HEK293 (cell line): Measurements from ENCODE around the gene PSMB9.
A peak's percentile ranks its signal among the peaks of the same experiment; 100 is the strongest.

Source experiments
- GLIS2 ChIP-seq: fragments of 450-650 bp; formaldehyde crosslinking; IDR thresholded peaks from 2 replicates; pipeline ENCODE4 v1.5.1; 2016; ENCODE audit warnings: missing biosample characterization, missing genetic modification characterization
- KLF10 ChIP-seq: fragments of 450-650 bp; IDR thresholded peaks from 2 replicates; pipeline ENCODE4 v1.5.1; 2018; ENCODE audit warnings: missing biosample characterization, mild to moderate bottlenecking, missing genetic modification characterization
- MEIS1 ChIP-seq: sonication (generic); formaldehyde crosslinking; IDR thresholded peaks from 2 replicates; pipeline ENCODE4 v1.8.1; 2022; ENCODE audit warnings: missing genetic modification reagents, mild to moderate bottlenecking, borderline replicate concordance
- PRDM1 ChIP-seq: fragments of 450-650 bp; formaldehyde crosslinking; IDR thresholded peaks from 2 replicates; pipeline ENCODE4; 2016; ENCODE audit warnings: missing biosample characterization, missing genetic modification characterization
- YY1 ChIP-seq: fragments of 450-650 bp; formaldehyde crosslinking; IDR thresholded peaks from 2 replicates; pipeline ENCODE4 v1.5.1; 2018; ENCODE audit warnings: missing biosample characterization, missing genetic modification characterization
- ZBTB20 ChIP-seq: fragments of 450-650 bp; formaldehyde crosslinking; IDR thresholded peaks from 2 replicates; pipeline ENCODE4 v1.5.1; 2016; ENCODE audit warnings: missing biosample characterization, missing genetic modification characterization
- ZBTB21 ChIP-seq: fragments of 450-650 bp; formaldehyde crosslinking; IDR thresholded peaks from 2 replicates; pipeline ENCODE4 v1.5.1; 2017; ENCODE audit warnings: missing biosample characterization, missing genetic modification characterization
- ZFP37 ChIP-seq: fragments of 450-650 bp; formaldehyde crosslinking; IDR thresholded peaks from 2 replicates; pipeline ENCODE4 v1.5.1; 2016; ENCODE audit warnings: missing biosample characterization, missing genetic modification characterization
- ZFP69B ChIP-seq: fragments of 450-650 bp; formaldehyde crosslinking; IDR thresholded peaks from 2 replicates; pipeline ENCODE4 v1.5.1; 2016; ENCODE audit warnings: missing biosample characterization, missing genetic modification characterization
- ZNF121 ChIP-seq: fragments of 450-650 bp; formaldehyde crosslinking; IDR thresholded peaks from 2 replicates; pipeline ENCODE4 v1.5.1; 2016; ENCODE audit warnings: missing biosample characterization, missing genetic modification characterization
- ZNF132 ChIP-seq: fragments of 450-650 bp; formaldehyde crosslinking; IDR thresholded peaks from 2 replicates; pipeline ENCODE4 v1.5.1; 2017; ENCODE audit warnings: missing biosample characterization, missing genetic modification characterization, borderline replicate concordance
- ZNF146 ChIP-seq: fragments of 450-650 bp; formaldehyde crosslinking; IDR thresholded peaks from 2 replicates; pipeline ENCODE4 v1.5.1; 2016; ENCODE audit warnings: missing biosample characterization, missing genetic modification characterization
- ZNF157 ChIP-seq: fragments of 450-650 bp; formaldehyde crosslinking; IDR thresholded peaks from 2 replicates; pipeline ENCODE4 v1.5.1; 2016; ENCODE audit warnings: missing biosample characterization, missing genetic modification characterization
- ZNF175 ChIP-seq: fragments of 450-650 bp; formaldehyde crosslinking; IDR thresholded peaks from 2 replicates; pipeline ENCODE4 v1.5.1; 2016; ENCODE audit warnings: missing biosample characterization, missing genetic modification characterization
- ZNF211 ChIP-seq: fragments of 450-650 bp; formaldehyde crosslinking; IDR thresholded peaks from 2 replicates; pipeline ENCODE4 v1.5.1; 2016; ENCODE audit warnings: low read depth, missing biosample characterization, missing genetic modification characterization
- ZNF248 ChIP-seq: fragments of 450-650 bp; formaldehyde crosslinking; IDR thresholded peaks from 2 replicates; pipeline ENCODE4 v1.5.1; 2017; ENCODE audit warnings: missing biosample characterization, missing genetic modification characterization
- ZNF280C ChIP-seq: fragments of 450-650 bp; formaldehyde crosslinking; IDR thresholded peaks from 2 replicates; pipeline ENCODE4 v1.5.1; 2016; ENCODE audit warnings: missing biosample characterization, missing genetic modification characterization
- ZNF302 ChIP-seq: fragments of 450-650 bp; formaldehyde crosslinking; IDR thresholded peaks from 2 replicates; pipeline ENCODE4 v1.5.1; 2016; ENCODE audit warnings: missing biosample characterization, missing genetic modification characterization, low read depth
- ZNF362 ChIP-seq: fragments of 450-650 bp; formaldehyde crosslinking; IDR thresholded peaks from 2 replicates; pipeline ENCODE4 v1.5.1; 2016; ENCODE audit warnings: missing biosample characterization, missing genetic modification characterization
- ZNF366 ChIP-seq: fragments of 450-650 bp; formaldehyde crosslinking; conservative IDR thresholded peaks from 2 replicates; pipeline ENCODE4 v1.5.1; 2016; ENCODE audit warnings: missing biosample characterization, missing genetic modification characterization
- ZNF48 ChIP-seq: fragments of 450-650 bp; formaldehyde crosslinking; IDR thresholded peaks from 2 replicates; pipeline ENCODE4 v1.5.1; 2016; ENCODE audit warnings: missing biosample characterization, missing genetic modification characterization
- ZNF514 ChIP-seq: fragments of 450-650 bp; formaldehyde crosslinking; IDR thresholded peaks from 2 replicates; pipeline ENCODE4 v1.5.1; 2016; ENCODE audit warnings: missing biosample characterization, missing genetic modification characterization
- ZNF571 ChIP-seq: fragments of 450-650 bp; formaldehyde crosslinking; IDR thresholded peaks from 2 replicates; pipeline ENCODE4 v1.5.0; 2017; ENCODE audit warnings: missing biosample characterization, missing genetic modification characterization
- ZNF830 ChIP-seq: fragments of 450-650 bp; IDR thresholded peaks from 2 replicates; pipeline ENCODE4 v1.5.0; 2018; ENCODE audit warnings: missing biosample characterization, missing genetic modification characterization, low read depth, mild to moderate bottlenecking, moderate library complexity
- ZNF837 ChIP-seq: fragments of 450-650 bp; formaldehyde crosslinking; IDR thresholded peaks from 2 replicates; pipeline ENCODE4 v1.5.1; 2016; ENCODE audit warnings: missing biosample characterization, missing genetic modification characterization
- ZNF843 ChIP-seq: fragments of 450-650 bp; formaldehyde crosslinking; IDR thresholded peaks from 2 replicates; pipeline ENCODE4 v1.5.1; 2016; ENCODE audit warnings: missing biosample characterization, missing genetic modification characterization
- TF ChIP-seq, protein P1 (sequence below): fragments of 450-650 bp; formaldehyde crosslinking; IDR thresholded peaks from 2 replicates; pipeline ENCODE4 v1.5.1; 2017; ENCODE audit warnings: missing biosample characterization, missing genetic modification characterization
- TF ChIP-seq, protein P2 (sequence below): fragments of 450-650 bp; formaldehyde crosslinking; IDR thresholded peaks from 2 replicates; pipeline ENCODE4 v1.5.1; 2017; ENCODE audit warnings: missing biosample characterization, missing genetic modification characterization
- TF ChIP-seq, protein P3 (sequence below): fragments of 450-650 bp; formaldehyde crosslinking; IDR thresholded peaks from 2 replicates; pipeline ENCODE4 v1.5.1; 2017; ENCODE audit warnings: missing biosample characterization, missing genetic modification characterization

The PSMB9 gene

GRCh38 chr6:32894085-32895005 is 40.4 kb downstream of the PSMB9 start (continued):
- no peak for TF ChIP-seq ZNF362 (tag by site-specific recombination)
- TF ChIP-seq ZNF830 = no peak
- no peak for TF ChIP-seq ZNF157 (tag by site-specific recombination)
- no peak for TF ChIP-seq ZNF280C (tag by site-specific recombination)
- TF ChIP-seq ZNF48 = no peak
- TF ChIP-seq MEIS1 = no peak
- no peak for TF ChIP-seq ZNF146 (tag by site-specific recombination)
- no peak for TF ChIP-seq ZNF302
- TF ChIP-seq, protein P1, sequence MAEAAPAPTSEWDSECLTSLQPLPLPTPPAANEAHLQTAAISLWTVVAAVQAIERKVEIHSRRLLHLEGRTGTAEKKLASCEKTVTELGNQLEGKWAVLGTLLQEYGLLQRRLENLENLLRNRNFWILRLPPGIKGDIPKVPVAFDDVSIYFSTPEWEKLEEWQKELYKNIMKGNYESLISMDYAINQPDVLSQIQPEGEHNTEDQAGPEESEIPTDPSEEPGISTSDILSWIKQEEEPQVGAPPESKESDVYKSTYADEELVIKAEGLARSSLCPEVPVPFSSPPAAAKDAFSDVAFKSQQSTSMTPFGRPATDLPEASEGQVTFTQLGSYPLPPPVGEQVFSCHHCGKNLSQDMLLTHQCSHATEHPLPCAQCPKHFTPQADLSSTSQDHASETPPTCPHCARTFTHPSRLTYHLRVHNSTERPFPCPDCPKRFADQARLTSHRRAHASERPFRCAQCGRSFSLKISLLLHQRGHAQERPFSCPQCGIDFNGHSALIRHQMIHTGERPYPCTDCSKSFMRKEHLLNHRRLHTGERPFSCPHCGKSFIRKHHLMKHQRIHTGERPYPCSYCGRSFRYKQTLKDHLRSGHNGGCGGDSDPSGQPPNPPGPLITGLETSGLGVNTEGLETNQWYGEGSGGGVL (tag by site-specific recombination) = peak; percentile 99
- TF ChIP-seq ZNF132 (tag by site-specific recombination) = no peak
- peak; percentile 99 for TF ChIP-seq GLIS2 (tag by site-specific recombination)
- peak; percentile 57 for TF ChIP-seq YY1 (tag by site-specific recombination)
- TF ChIP-seq, protein P2, sequence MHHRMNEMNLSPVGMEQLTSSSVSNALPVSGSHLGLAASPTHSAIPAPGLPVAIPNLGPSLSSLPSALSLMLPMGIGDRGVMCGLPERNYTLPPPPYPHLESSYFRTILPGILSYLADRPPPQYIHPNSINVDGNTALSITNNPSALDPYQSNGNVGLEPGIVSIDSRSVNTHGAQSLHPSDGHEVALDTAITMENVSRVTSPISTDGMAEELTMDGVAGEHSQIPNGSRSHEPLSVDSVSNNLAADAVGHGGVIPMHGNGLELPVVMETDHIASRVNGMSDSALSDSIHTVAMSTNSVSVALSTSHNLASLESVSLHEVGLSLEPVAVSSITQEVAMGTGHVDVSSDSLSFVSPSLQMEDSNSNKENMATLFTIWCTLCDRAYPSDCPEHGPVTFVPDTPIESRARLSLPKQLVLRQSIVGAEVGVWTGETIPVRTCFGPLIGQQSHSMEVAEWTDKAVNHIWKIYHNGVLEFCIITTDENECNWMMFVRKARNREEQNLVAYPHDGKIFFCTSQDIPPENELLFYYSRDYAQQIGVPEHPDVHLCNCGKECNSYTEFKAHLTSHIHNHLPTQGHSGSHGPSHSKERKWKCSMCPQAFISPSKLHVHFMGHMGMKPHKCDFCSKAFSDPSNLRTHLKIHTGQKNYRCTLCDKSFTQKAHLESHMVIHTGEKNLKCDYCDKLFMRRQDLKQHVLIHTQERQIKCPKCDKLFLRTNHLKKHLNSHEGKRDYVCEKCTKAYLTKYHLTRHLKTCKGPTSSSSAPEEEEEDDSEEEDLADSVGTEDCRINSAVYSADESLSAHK (tag by site-specific recombination) = no peak
- TF ChIP-seq ZNF837 = no peak
- peak; percentile 52 for TF ChIP-seq ZNF366 (tag by site-specific recombination)
- TF ChIP-seq ZNF571 (tag by site-specific recombination) = no peak
- peak; percentile 28; the same call in 1 of the 2 replicates for TF ChIP-seq KLF10 (tag by site-specific recombination)
- TF ChIP-seq ZBTB21 = no peak
- peak; percentile 33; the same call in 1 of the 2 replicates for TF ChIP-seq ZFP69B
- no peak for TF ChIP-seq ZNF211 (tag by site-specific recombination)
- peak; percentile 99 for TF ChIP-seq ZBTB20 (tag by site-specific recombination)
- no peak for TF ChIP-seq ZNF514
- TF ChIP-seq ZFP37 = peak; percentile 71; the same call in 1 of the 2 replicates
- TF ChIP-seq ZNF121 (tag by site-specific recombination) = no peak
- no peak for TF ChIP-seq ZNF843
- TF ChIP-seq ZNF175 (tag by site-specific recombination) = no peak
- TF ChIP-seq ZNF248 = no peak
- TF ChIP-seq, protein P3, sequence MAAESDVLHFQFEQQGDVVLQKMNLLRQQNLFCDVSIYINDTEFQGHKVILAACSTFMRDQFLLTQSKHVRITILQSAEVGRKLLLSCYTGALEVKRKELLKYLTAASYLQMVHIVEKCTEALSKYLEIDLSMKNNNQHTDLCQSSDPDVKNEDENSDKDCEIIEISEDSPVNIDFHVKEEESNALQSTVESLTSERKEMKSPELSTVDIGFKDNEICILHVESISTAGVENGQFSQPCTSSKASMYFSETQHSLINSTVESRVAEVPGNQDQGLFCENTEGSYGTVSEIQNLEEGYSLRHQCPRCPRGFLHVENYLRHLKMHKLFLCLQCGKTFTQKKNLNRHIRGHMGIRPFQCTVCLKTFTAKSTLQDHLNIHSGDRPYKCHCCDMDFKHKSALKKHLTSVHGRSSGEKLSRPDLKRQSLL (tag by site-specific recombination) = peak; percentile 97
- TF ChIP-seq PRDM1 (tag by site-specific recombination) = peak; percentile 44; the same call in 1 of the 2 replicates
